ENCODE measurements around the gene CYTIP.
A peak's percentile ranks its signal among the peaks of the same experiment; 100 is the strongest.
"Not testable (repeated sequence)": the region's sequence is repeated elsewhere in the genome, so short reads cannot be mapped to it uniquely, and the experiment has no call there.

Gene CYTIP

DNA sequence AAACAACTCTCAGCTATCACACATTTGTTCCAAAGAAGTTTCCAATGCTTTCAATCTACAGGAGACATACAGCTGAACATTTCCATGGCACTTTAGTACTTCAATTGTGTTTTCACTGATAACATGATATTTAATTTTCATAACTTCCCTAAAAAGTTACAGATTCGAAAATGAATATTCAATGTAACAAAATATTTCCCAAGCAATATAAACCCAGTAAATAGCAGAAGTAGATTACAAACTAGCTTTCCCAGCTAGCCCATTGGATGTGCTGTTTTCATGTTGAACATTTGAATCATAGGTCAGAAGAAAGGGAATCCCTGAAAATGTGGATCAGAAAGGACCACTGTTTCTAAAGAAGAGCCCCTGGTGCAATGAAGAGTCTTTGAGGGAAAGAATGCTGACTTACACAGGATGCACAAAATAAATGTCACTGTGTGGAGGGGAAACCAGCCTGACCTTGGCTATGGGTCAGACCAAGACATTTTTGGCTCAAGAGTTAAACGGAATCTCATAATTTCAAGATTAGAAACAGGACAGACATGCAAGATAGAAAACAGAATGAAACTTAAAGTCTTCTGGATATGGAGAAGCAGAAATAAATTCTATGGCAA is 22.5 kb downstream of the CYTIP start:
- DNase-seq, result no peak

DNA sequence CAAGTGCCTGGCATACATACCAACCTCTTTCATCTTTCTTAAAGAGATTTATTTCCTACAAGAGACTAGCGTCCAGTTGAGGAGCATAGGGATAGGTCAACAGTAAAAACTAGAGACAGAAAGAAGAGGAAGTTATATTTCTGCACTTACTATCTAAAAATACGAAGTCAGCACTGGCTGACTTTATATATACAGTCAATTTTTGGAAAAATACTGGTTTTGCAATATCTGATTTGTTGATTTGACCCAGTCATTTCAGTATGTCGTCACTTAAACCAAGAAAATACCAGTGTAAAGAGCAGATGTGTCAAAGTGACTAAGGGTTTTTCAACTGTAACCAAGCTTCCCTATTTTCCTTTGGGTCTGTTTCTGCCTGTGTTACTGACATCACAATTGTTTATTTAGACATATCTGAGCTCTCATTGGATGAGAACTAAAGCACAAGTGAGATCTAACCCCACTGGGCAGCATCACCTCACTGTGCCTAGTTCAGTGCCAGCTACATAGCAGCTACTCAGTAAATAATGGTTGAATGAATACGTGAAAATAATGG is 23.0 kb downstream of the CYTIP start:
- no peak for DNase-seq

DNA sequence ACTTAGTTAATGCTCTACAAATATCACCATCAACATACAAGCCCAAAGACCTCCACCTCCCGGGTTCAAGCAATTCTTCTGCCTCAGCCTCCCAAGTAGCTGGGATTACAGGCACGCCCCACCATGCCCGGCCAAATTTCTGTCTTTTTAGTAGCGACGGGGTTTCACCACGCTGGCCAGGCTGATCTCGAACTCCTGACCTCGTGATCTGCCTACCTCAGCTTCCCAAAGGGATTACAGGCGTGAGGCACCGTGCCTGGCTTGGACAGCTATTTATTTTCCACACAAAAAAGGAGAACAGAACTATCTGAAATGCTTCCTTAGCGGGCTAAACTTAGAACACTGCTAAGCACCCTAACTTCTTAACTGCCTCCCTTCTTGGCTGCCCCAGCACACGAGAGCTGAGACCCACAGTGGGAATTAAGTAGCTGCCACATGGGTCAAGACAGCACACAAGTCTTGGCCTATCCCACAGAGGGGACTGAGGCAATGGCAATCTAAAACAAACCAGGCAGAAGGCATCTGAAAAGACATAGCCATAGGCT is 24.8 kb downstream of the CYTIP start:
- DNase-seq, result no peak

DNA sequence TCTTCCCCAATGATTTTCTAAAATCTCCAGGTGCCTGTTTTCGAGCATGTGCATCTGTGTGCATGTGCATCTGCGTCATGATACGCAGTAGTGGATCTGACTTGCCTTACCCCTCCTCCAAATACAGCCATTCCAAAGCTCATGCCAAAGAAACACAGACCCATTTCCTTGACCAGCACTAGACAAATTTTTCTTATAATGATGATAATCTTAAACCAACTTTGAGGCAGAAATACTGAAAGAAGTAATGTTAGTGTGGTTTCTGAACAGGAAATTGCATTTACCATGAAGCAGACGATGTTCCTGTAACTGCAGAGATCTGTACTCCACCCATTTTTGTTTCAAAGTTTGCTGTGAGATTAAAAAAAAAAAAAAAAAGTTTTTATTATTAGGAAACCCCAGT is 25.6 kb downstream of the CYTIP start:
- no peak for DNase-seq

DNA sequence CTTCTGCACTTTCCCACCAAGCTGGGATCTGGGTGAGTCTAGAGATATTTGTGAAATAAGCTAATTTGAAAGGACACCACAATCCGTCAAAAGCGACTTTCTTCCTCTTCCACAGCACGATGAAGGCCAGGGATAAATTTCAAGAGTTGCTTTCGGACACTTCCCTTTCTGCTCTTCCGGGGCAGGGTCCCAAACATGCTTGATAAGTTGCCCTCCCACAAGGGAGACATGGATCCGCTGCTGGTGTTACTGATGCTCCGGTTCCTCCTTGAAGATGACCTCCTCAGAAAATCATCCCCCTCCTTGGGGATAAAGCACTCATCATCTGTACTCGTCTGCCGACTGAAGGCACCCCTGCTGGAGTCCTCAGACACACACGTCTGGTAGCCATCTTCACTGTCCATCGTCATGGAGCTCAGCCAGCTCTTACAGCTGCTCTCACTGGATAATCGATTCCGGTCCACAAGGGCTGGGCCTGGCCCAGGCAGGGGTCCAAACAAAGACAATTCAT is 28.2 kb downstream of the CYTIP start:
- DNase-seq, result peak; percentile 89

DNA sequence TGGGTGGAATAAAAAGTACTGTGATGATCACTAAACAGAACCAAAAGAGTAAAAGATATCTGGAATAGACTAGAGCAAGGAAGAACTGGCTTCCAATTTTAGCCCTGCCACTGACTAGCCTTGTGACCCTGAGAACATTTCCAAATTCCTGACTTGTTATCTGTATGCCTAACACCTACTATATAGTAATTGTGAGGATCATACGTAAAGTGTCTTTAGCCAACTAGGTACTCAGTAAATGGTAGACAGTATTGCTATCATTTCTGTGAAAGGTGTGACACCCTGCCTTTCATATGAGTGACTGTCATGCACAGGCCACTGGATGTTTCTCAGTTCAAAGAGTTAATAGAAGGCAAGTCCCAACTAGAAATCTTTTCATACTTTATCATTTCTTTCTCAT is 29.8 kb downstream of the CYTIP start:
- DNase-seq, result no peak

DNA sequence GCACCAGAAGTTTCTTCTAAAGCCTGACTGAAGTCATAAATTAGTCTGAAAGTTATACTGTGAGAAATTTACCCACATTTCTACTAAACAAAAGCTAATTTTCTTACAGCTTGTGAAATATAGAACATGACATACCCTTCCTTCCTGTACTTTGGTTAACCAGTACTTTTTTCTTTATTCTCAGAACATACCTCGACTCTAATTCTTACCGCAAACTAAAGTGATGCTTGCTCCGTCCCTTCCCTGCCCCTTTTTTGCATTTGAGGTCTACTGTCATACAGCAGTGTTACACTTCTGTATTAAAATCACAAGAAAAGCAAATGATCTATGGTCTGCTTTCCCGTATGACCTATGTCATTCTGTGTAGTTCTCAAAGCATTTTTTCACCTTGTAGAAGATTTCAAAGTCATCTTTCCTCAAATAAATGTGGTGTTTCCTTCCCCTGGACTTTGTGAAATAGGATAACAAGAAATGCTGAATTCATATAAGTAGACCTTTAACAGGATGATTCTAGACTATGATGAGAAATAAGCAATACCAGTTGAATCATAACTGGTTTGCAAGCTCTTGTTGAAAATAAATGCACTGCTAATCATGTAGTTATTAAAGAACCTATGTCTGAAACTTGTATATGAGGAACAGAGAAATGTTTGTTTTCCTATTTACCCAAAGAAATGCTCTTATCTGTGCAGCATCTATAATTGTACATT is 30.4 kb downstream of the CYTIP start:
- no peak for DNase-seq

DNA sequence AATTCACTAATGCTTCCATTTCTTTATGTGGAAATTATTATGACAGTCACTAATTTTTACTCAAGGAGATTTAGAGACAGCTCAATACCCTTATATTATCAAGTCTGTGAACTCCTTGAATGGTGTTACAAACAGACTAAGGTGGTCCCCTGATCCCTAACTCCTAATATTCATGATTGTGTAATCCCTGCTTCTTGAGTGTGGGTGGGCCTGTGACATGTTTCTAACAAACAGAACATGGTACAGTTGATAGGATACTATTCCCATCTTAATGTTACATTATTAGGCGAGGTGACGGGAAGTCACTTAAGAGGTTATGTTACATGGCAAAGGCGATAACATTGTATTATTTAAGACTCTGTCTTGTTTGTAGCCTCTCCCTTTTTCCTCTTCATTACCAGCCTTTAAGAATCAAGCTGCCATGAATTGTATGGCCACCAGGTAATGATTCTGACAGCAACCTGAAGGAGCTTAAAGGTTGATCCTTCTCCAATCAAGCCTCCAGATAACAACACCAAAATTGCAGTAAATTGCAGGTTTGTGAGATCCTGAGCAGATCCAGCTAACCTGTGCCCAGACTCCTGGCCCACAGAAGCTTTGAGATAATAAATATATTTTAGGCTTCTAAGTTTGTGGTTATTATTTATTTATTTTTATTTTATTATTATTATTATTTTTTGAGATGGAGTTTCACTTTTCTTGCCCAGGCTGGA is 32.1 kb downstream of the CYTIP start:
- DNase-seq, result no peak

DNA sequence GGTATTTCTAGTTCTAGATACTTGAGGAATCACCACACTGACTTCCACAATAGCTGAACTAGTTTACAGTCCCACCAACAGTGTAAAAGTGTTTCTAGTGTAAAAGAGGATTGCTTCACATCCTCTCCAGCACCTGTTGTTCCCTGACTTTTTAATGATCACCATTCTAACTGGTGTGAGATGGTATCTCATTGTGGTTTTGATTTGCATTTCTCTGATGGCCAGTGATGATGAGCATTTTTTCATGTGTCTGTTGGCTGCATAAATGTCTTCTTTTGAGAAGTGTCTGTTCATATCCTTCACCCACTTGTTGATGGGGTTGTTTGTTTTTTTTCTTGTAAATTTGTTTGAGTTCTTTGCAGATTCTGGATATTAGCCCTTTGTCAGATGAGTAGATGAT is 38.5 kb downstream of the CYTIP start:
- not testable (repeated sequence) for DNase-seq

DNA sequence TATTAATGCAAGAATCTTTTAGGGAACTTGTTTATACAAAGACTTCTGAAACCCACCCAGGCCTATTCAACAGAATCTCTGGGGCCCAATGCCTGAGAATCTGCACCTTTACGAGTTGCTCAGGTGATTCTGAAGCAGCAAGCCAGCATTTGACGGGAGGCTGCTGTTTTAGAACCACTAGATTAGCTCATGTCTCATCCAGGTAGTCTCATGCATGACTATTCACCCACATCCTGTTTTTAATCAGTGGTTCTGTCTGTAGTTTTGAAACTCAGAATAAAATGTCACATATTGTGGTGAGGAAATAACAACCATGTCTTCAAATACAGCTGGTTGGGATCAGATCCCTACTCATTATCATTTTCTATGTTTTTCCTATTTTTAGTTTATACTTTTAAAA is 39.5 kb downstream of the CYTIP start:
- DNase-seq, result no peak

DNA sequence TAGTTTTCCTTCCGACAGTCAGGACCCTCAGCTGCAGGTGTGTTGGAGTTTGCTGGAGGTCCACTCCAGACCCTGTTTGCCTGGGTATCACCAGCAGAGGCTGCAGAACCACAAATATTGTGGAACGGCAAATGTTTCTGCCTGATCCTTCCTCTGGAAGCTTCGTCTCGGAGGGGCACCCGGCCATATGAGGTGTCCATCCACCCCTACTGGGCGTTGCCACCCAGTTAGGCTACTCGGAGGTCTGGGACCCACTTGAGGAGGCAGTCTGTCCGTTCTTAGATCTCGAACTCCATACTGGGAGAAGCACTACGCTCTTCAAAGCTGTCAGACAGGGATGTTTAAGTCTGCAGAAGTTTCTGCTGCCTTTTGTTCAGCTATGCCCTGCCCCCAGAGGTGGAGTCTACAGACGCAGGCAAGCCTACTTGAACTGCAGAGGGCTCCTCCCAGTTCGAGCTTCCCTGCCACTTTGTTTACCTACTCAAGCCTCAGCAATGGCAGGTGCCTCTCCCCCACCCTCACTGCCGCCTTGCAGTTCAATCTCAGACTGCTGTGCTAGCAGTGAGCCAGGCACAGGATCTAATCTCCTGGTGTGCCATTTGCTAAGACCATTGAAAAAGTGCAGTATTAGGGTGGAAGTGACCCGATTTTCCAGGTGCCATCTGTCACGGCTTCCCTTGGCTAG is 40.9 kb downstream of the CYTIP start:
- DNase-seq, result not testable (repeated sequence)

DNA sequence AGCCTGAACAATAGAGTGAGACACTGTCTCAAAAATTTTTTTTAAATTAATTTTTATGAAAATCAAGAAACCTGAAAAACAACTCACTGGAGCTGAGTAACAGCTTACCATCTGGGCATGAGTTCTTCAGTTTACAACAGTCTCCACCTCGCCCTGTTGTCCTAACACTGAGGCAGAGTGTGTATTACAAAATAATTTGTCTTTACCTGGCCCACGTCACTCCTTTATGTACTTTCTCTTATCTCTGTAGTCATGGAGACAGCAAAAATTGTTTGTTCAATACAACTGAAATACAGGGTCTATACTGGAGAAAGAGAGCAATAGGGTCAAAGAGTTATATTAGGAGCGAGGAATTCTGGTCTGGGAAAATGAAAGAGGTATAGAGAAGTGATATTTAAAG is 48.1 kb downstream of the CYTIP start:
- no peak for DNase-seq

DNA sequence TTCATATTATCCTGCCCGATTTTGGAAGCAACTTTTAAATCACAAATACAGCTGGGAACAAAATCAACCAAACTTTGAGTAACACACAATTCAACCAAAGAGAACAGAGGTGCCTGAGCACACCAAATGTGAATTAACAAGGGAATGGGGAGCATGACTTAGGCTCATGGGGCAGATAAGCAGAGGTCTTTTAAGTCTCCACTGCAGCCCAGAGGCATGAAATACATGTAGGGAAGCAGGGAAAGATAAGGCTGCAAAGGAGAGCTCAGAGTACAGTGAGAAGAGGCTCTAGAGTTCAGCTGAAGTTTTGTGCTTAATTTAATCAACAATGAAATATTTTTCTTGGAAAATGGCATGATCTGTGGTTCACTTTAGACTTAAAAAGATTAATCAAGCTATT is 49.0 kb downstream of the CYTIP start:
- no peak for DNase-seq

DNA sequence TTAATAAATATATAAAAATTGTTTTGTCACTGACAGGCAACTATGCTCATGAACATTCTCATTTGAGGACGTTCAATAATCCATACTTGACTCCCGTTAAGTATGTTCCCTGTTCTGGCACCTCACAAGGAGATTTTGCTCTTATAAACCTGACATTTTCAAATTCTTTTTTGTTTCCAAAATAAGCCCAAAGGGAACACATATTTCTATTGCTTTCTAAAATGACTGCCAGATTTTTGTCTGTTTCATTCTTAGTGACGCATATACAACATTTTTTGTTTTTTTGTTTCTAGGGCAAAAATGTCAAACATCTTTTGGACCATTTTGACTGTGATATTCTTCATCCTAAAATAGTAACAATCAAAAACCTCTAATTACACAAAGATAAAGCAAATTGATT is 50.5 kb downstream of the CYTIP start:
- DNase-seq, result no peak

DNA sequence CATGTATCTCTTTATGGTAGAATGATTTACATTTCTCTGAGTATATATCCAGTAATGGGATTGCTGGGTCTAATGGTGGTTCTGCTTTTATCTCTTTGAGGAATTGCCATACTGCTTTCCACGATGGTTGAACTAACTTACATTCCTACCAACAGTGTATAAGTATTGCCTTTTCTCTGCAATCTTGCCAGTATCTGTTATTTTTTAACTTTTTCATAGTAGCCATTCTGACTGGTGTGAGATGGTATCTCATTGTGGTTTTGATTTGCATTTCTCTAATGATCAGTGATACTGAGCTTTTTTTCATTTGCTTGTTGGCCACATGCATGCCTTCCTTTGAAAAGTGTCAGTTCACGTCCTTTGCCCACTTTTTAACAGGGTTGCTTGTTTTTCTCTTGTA is 55.1 kb downstream of the CYTIP start:
- DNase-seq, result no peak

DNA sequence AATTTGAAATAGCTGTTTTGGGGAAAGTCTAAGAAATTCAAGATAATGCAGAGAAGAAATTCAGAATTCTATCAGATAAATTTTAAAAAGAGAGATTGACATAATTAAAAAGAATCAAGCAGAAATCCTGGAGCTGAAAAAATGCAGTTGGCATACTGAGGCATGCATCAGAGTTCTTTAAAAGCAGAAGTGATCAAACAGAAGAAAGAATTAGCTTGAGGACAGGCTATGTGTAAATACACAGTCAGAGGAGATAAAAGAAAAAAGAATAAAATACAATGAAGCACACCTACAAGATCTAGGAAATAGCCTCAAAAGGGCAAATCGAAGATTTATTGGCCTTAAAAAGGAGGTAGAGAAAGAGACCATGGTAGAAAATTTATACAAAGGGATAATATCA is 57.1 kb downstream of the CYTIP start:
- DNase-seq, result no peak

DNA sequence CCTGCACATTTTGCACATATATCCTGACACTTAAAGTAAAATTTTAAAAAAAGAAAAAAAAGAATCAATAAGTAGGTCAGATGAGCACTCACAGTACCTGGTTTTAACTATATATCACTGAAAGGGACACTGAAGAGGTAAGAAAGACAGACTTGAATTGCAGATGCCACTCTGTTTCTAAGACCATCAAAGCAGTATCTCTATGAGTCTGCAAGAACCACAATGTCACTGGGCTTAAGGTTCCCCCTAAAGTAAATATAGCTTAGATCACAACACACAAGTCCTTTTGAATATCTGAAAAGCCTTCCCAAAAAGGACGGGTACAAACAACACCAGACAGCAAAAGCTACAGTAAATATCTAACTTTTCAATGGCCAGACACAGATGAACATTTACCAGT is 57.6 kb downstream of the CYTIP start:
- no peak for DNase-seq

DNA sequence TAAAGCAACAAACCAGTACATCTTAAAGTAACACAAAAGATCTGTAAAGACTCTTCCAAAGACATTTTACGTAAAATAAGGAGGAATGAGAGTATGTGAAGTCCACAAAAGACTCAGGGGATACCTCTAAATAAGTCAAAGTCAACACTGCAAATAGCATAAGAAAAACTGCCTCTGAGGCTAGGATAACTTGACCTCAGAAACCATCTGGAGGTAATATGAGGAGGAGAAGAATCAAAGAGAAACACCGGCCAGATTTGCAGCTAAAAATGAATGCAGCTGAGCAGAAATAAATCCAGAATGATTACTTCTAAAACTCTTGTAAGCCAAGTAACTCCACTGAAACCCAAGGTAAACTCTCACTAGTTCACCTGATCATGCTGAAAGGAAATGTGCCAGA is 66.0 kb downstream of the CYTIP start:
- no peak for DNase-seq

DNA sequence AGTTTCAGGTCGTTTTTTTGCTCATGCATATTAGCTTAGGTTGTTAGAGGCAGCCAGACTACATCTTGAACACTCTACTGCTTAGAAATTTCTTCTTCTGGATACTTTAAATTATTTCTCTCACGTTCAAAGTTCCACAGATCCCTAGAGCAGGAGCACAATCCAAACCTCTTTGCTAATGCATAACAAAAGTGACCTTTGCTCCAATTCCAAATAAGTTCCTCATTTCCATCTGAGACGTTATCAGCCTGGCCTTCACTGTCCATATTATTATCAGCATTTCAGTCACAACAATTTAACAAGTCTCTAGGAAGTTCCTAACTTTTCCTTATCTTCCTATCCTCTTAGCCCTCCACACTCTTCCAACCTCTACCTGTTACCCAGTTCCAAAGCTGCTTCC is 67.8 kb downstream of the CYTIP start:
- no peak for DNase-seq

DNA sequence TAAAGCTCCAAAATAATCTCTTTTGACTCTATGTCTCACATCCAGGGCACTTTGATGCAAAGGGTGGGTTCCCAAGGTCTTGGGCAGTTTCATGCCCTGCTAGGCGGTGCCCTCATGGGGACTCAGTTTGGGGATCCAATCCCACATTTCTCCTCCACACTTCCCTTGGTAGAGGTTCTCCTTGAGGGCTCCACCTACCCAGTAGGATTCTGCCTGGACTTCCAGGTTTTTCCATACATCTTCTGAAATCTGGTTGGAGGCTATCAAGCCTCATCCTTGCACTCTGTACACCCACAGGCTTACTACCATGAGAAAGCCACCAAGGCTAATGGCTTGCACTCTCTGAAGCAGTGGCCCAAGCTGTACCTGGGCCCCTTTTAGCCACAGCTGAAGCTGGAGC is 68.5 kb downstream of the CYTIP start:
- no peak for DNase-seq

DNA sequence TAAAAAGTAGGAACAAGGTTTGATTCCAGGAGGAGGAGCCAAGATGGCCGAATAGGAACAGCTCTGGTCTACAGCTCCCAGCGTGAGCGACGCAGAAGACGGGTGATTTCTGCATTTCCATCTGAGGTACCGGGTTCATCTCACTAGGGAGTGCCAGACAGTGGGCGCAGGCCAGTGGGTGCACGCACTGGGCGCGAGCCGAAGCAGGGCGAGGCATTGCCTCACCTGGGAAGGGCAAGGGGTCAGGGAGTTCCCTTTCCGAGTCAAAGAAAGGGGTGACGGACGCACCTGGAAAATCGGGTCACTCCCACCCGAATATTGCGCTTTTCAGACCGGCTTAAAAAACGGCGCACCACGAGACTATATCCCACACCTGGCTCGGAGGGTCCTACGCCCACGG is 75.4 kb downstream of the CYTIP start:
- DNase-seq, result not testable (repeated sequence)

DNA sequence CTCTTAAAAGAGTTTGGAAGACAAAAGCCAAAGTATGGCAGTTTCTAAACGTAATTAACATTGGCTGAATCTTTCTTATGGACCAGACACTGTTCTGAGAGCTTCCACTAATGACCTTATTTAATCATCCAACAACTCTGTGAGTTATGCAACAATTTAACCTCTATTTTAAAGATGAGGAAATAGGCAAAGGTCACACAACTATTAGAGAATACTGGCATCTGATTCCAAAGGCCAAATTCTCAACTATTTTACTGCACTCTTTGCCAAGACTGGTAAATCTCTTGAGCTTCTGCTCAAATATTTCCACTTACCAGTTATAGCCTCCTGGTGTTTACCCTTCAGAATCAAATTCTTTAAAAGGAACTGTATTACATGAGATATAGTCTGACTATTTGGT is 76.2 kb downstream of the CYTIP start:
- no peak for DNase-seq
